22Rv1 (cell line): ENCODE measurements around the gene FAM193B.

ENCODE experiments used
- ZFX ChIP-seq: fragments of 450-650 bp; IDR thresholded peaks from 2 replicates; pipeline ENCODE4 v1.6.1; 2017; ENCODE audit warnings: antibody characterized with exemption, borderline replicate concordance
- TF ChIP-seq, protein P1 (sequence below): fragments of 450-650 bp; IDR thresholded peaks from 2 replicates; pipeline ENCODE4 v1.5.1; 2017; ENCODE audit warnings: mild to moderate bottlenecking

DNA sequence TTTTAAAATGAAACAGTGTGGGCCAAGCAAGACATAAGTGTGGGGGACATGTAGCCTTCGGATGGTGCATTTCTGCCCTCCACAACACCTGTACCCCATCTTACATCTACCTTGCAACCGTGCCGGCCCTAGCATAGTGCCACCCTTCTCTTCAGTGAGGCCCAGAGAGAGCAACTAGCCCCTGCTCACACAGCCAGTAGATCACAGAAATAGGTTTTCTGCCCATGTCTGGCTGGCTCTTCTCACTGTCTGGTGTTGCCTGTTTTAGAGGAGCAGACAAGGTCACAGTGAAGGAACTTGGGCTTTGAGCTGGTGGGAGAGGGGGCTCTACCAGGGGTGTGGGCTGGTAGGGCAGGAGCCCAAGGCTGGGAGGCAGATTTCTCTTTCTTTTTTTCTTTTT lies 68.1 kb downstream of the FAM193B start:
- TF ChIP-seq, protein P1, sequence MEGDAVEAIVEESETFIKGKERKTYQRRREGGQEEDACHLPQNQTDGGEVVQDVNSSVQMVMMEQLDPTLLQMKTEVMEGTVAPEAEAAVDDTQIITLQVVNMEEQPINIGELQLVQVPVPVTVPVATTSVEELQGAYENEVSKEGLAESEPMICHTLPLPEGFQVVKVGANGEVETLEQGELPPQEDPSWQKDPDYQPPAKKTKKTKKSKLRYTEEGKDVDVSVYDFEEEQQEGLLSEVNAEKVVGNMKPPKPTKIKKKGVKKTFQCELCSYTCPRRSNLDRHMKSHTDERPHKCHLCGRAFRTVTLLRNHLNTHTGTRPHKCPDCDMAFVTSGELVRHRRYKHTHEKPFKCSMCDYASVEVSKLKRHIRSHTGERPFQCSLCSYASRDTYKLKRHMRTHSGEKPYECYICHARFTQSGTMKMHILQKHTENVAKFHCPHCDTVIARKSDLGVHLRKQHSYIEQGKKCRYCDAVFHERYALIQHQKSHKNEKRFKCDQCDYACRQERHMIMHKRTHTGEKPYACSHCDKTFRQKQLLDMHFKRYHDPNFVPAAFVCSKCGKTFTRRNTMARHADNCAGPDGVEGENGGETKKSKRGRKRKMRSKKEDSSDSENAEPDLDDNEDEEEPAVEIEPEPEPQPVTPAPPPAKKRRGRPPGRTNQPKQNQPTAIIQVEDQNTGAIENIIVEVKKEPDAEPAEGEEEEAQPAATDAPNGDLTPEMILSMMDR: no peak
- TF ChIP-seq ZFX: no peak
